DOHH2 (cell line): ENCODE results near the gene TLR10.

Experiments used
- EZH2phosphoT487 ChIP-seq: fragments of 200-600 bp; sonication (generic); IDR thresholded peaks from 2 replicates; pipeline ENCODE4 v1.6.1; 2017; ENCODE audit warnings: borderline replicate concordance, mild to moderate bottlenecking, antibody characterized with exemption, low read length, moderate library complexity, mixed read lengths
- TF ChIP-seq, protein P1 (sequence below): fragments of 200-600 bp; sonication (generic); IDR thresholded peaks from one replicate; pipeline ENCODE4 v1.5.1; 2014; ENCODE audit warnings: antibody characterized with exemption, mild to moderate bottlenecking, low read depth, low read length; ENCODE audit not compliant: poor library complexity, severe bottlenecking

DNA sequence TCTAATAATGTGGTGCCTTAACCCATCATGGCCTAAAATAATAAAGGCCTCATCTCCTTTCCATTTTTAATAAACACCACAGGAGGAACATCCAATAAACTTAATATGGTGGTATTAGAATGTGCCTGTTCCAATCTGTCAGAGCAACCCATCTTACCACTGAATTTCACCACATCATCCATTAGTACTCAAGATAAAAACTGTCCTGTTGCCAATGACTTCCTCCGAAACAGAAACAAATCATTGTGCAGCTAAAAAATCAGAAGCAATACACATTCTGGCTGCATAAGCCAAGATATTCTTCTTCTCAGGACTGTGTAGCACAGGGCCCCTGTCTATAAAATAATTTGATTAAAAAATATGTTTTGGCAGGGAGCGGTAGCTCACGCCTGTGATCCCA lies 18.5 kb downstream of the TLR10 start:
- TF ChIP-seq EZH2phosphoT487 = no peak
- TF ChIP-seq, protein P1, sequence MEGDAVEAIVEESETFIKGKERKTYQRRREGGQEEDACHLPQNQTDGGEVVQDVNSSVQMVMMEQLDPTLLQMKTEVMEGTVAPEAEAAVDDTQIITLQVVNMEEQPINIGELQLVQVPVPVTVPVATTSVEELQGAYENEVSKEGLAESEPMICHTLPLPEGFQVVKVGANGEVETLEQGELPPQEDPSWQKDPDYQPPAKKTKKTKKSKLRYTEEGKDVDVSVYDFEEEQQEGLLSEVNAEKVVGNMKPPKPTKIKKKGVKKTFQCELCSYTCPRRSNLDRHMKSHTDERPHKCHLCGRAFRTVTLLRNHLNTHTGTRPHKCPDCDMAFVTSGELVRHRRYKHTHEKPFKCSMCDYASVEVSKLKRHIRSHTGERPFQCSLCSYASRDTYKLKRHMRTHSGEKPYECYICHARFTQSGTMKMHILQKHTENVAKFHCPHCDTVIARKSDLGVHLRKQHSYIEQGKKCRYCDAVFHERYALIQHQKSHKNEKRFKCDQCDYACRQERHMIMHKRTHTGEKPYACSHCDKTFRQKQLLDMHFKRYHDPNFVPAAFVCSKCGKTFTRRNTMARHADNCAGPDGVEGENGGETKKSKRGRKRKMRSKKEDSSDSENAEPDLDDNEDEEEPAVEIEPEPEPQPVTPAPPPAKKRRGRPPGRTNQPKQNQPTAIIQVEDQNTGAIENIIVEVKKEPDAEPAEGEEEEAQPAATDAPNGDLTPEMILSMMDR = no peak
